Osteoblast (primary cell): ENCODE data around the gene YWHAE. TPM values are rescaled to one million over a fixed set of nuclear protein-coding genes. Genes with fewer than 3 reads are reported as not detected.

ENCODE experiments used
- DNase-seq: peaks from one replicate; pipeline ENCODE4 v3.0.0; 2011; ENCODE audit warnings: low spot score, mixed read lengths; ENCODE audit not compliant: insufficient read length; ENCODE audit errors: missing footprints
- H2AFZ ChIP-seq: 2 replicates; pipeline ENCODE4 v1.6.0; 2011; ENCODE audit warnings: mild to moderate bottlenecking, low read length
- H3K27ac ChIP-seq: 2 replicates; pipeline ENCODE4 v1.5.1; 2011; ENCODE audit warnings: mild to moderate bottlenecking, low read depth, low read length, moderate library complexity
- H3K27me3 ChIP-seq: 2 replicates; pipeline ENCODE4 v1.6.0; 2012; ENCODE audit warnings: mild to moderate bottlenecking, control low read depth, inconsistent platforms, low read length, moderate library complexity; ENCODE audit not compliant: insufficient read depth
- H3K36me3 ChIP-seq: 2 replicates; pipeline ENCODE4 v1.5.1; 2011; ENCODE audit warnings: mild to moderate bottlenecking, low read length, control low read depth, moderate library complexity; ENCODE audit not compliant: insufficient read depth
- H3K4me1 ChIP-seq: 2 replicates; pipeline ENCODE4 v1.5.1; 2011; ENCODE audit warnings: mild to moderate bottlenecking, low read length, control low read depth, moderate library complexity; ENCODE audit not compliant: insufficient read depth
- H3K4me2 ChIP-seq: 2 replicates; pipeline ENCODE4 v1.6.0; 2011; ENCODE audit warnings: mild to moderate bottlenecking, low read length; ENCODE audit not compliant: insufficient read depth
- H3K4me3 ChIP-seq: fragments of 200-600 bp; sonication (generic); 3 replicates; pipeline ENCODE4 v1.5.1; 2012; ENCODE audit warnings: mild to moderate bottlenecking, low read length, inconsistent platforms; ENCODE audit not compliant: insufficient read depth
- H3K79me2 ChIP-seq: 2 replicates; pipeline ENCODE4 v1.6.0; 2012; ENCODE audit warnings: mild to moderate bottlenecking, low read length, control low read depth, inconsistent platforms; ENCODE audit not compliant: insufficient read depth
- H3K9me3 ChIP-seq: 2 replicates; pipeline ENCODE4 v1.5.1; 2011; ENCODE audit warnings: low read depth, low read length, control low read depth
- H4K20me1 ChIP-seq: 2 replicates; pipeline ENCODE4 v1.6.0; 2012; ENCODE audit warnings: mild to moderate bottlenecking, low read length, control low read depth; ENCODE audit not compliant: insufficient read depth
- total RNA-seq: library from RNA; depleted of rRNA; stranded (reverse); fragments of >200 nt; gene quantifications from 2 replicates; pipeline ENCODE4 v1.2.3, GENCODE V29; 2012
- TF ChIP-seq, protein P1 (sequence below): IDR thresholded peaks from 2 replicates; pipeline ENCODE4 v1.5.1; 2011; ENCODE audit warnings: mild to moderate bottlenecking, low read depth, low read length, moderate library complexity; ENCODE audit errors: extremely low read depth

The YWHAE gene
- total RNA-seq, 1 donor: 433 TPM

DNA sequence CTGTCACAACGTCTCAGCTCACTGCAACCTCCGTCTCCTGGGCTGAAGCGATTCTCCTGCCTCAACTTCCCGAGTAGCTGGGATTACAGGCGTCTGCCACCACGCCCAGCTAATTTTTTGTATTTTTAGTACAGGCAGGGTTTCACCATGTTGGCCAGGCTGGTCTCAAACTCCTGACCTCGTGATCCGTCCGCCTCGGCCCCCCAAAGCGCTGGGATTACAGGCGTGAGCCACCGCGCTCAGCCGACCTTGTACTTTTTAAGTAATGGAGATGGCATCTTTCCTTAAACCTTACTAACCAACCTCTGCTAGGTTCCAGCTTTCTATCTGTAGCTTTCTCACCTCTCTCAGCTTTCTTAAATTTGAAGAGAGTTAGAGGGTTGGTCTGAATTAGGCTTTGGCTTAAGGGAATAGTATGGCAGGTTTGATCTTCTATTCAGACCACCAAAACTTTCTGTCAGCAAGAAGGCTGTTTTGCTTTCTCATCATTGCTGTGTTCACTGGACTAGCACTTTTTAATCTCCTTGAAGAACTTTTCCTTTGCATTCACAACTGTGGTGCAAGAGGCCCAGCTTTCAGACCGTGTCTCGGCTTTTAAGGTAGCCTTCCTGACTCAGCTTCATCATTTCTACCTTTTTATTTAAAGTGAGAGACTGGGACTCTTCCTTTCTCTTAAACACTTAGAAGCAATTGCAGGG lies 28.0 kb downstream of the YWHAE start:
- Histone ChIP-seq H3K4me3 (no peak overlapping the region), H3K27ac (no peak overlapping the region), H3K36me3 (peaks cover 24% of the 10 kb centered on the region), H2AFZ (no peak overlapping the region), H3K4me2 (no peak overlapping the region), H3K27me3 (no peaks in the 10 kb centered on the region), H3K9me3 (no peaks in the 10 kb centered on the region), H3K79me2 (peaks cover 100% of the 10 kb centered on the region), H4K20me1 (peaks cover 98% of the 10 kb centered on the region), H3K4me1 (peaks cover 22% of the 10 kb centered on the region)
- TF ChIP-seq, protein P1, sequence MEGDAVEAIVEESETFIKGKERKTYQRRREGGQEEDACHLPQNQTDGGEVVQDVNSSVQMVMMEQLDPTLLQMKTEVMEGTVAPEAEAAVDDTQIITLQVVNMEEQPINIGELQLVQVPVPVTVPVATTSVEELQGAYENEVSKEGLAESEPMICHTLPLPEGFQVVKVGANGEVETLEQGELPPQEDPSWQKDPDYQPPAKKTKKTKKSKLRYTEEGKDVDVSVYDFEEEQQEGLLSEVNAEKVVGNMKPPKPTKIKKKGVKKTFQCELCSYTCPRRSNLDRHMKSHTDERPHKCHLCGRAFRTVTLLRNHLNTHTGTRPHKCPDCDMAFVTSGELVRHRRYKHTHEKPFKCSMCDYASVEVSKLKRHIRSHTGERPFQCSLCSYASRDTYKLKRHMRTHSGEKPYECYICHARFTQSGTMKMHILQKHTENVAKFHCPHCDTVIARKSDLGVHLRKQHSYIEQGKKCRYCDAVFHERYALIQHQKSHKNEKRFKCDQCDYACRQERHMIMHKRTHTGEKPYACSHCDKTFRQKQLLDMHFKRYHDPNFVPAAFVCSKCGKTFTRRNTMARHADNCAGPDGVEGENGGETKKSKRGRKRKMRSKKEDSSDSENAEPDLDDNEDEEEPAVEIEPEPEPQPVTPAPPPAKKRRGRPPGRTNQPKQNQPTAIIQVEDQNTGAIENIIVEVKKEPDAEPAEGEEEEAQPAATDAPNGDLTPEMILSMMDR: no peak
- no peak for DNase-seq

DNA sequence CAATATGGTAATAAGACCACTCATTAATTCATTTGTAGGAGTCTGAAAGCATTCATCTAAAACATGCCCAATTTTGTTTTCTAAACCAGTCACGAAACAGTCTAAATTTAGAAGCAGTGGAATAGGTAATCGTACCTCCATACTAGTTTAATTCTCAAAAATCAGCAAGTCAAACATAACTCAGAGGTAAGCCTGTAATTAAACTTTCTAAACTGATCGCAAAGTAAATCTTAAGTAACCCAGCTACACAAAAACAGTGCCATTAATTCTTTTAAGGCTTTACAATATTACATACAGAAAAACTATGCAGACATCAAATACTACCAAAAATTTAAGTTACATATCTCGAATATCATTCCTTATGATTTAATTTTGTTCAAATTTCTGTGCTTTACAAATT lies 31.4 kb downstream of the YWHAE start:
- H3K79me2 ChIP-seq: peaks cover 100% of the 10 kb centered on the region
- peaks cover 40% of the 10 kb centered on the region for H3K4me1 ChIP-seq
- no peak overlapping the region for H3K4me2 ChIP-seq
- no peak overlapping the region for H3K4me3 ChIP-seq
- no peak for DNase-seq
- TF ChIP-seq, protein P1: no peak
- H3K9me3 ChIP-seq: no peaks in the 10 kb centered on the region
- H3K27me3 ChIP-seq: no peaks in the 10 kb centered on the region
- H3K27ac ChIP-seq: no peak overlapping the region
- H4K20me1 ChIP-seq: peaks cover 96% of the 10 kb centered on the region
- peaks cover 25% of the 10 kb centered on the region for H3K36me3 ChIP-seq
- H2AFZ ChIP-seq: no peak overlapping the region

DNA sequence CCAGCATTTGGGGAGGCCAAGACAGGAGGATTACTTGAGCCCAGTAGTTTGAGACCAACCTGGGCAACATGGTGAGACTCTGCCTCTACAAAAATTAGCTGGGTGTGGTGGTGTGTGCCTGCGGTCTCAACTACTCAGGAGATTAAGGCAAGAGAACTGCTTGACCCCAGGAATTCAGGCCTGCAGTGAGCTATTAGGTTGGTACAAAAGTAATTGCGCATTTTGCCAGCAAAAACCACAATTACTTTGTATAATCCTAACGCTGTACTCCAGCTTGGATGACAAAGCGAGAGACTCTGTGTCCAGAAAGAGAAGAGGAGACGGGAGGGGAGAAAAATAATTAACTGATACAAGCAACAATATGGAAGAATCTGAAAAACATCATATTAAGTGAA lies 32.7 kb downstream of the YWHAE start:
- peaks cover 19% of the 10 kb centered on the region for H3K36me3 ChIP-seq
- no peak for DNase-seq
- H2AFZ ChIP-seq: no peak overlapping the region
- H3K79me2 ChIP-seq: peaks cover 100% of the 10 kb centered on the region
- TF ChIP-seq, protein P1: no peak
- no peaks in the 10 kb centered on the region for H3K27me3 ChIP-seq
- H3K27ac ChIP-seq: peak overlapping the region; percentile 61
- H3K4me3 ChIP-seq: no peak overlapping the region
- peaks cover 96% of the 10 kb centered on the region for H4K20me1 ChIP-seq
- H3K4me1 ChIP-seq: peaks cover 39% of the 10 kb centered on the region
- H3K9me3 ChIP-seq: no peaks in the 10 kb centered on the region
- peak overlapping the region; percentile 58 for H3K4me2 ChIP-seq

DNA sequence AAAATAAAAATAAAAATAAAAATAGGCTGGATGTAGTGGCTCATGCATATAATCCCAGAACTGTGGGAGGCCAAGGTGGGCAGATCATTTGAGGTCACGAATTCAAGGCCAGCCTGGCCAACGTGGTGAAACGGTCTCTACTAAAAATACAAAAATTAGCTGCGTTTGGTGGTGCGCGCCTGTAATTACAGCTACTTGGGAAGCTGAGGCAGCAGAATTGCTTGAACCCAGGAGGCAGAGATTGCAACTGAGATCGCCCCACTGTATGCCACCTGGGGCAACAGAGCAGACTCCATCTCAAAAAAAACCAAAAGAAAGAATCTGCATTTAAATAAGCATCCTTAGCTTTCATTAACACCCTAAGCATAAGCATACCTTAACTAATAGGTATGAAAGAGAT lies 33.8 kb downstream of the YWHAE start:
- H4K20me1 ChIP-seq: peaks cover 95% of the 10 kb centered on the region

More for the DNA sequence above, 33.8 kb downstream of the YWHAE start:
- Histone ChIP-seq H3K79me2 (peaks cover 100% of the 10 kb centered on the region), H3K9me3 (no peaks in the 10 kb centered on the region), H3K27ac (peak overlapping the region; percentile 61), H3K4me1 (peaks cover 48% of the 10 kb centered on the region), H3K27me3 (no peaks in the 10 kb centered on the region), H2AFZ (no peak overlapping the region), H3K36me3 (peaks cover 22% of the 10 kb centered on the region), H3K4me3 (no peak overlapping the region), H3K4me2 (peak overlapping the region; percentile 58)
- no peak for DNase-seq
- TF ChIP-seq, protein P1: no peak
